GM18858 (cell line): ENCODE results near the gene MYL12A.
"Not testable (repeated sequence)": the region's sequence is repeated elsewhere in the genome, so short reads cannot be mapped to it uniquely, and the experiment has no call there.

Experiments used
- ATAC-seq: cut with Tn5 transposase; IDR thresholded peaks from one replicate; pipeline ENCODE4 v1.9.1; 2021; ENCODE audit not compliant: unreplicated experiment

The MYL12A gene

GRCh38 chr18:3254725-3255124 is 7.1 kb downstream of the MYL12A start:
- ATAC-seq: no peak

GRCh38 chr18:3255611-3256165 is 8.1 kb downstream of the MYL12A start:
- no peak for ATAC-seq

GRCh38 chr18:3256693-3257626 is 9.4 kb downstream of the MYL12A start:
- peak; percentile 36 for ATAC-seq

- ATAC-seq: no peak
Measured at GRCh38 chr18:3257627-3258120, 10.1 kb downstream of the MYL12A start.

GRCh38 chr18:3260995-3261372 is 13.4 kb downstream of the MYL12A start:
- ATAC-seq: no peak

- ATAC-seq: peak; percentile 76
Measured at GRCh38 chr18:3261373-3262233, 14.0 kb downstream of the MYL12A start, which contains the start of gene MYL12B. Gene MYL12B (plus strand): TSS chr18:3262133. CDS start chr18:3272899, 10,766 bp downstream.

GRCh38 chr18:3262234-3263131 is 14.9 kb downstream of the MYL12A start:
- ATAC-seq: peak; percentile 13

GRCh38 chr18:3263132-3263700 is 15.6 kb downstream of the MYL12A start:
- ATAC-seq: no peak

- no peak for ATAC-seq
Measured at GRCh38 chr18:3264362-3264761, 16.8 kb downstream of the MYL12A start.

GRCh38 chr18:3265564-3266033 is 18.0 kb downstream of the MYL12A start:
- ATAC-seq: no peak

GRCh38 chr18:3266062-3266608 is 18.5 kb downstream of the MYL12A start:
- ATAC-seq: no peak

- ATAC-seq: no peak
Measured at GRCh38 chr18:3268306-3268705, 20.7 kb downstream of the MYL12A start.

GRCh38 chr18:3269241-3269913 is 21.8 kb downstream of the MYL12A start:
- no peak for ATAC-seq

- no peak for ATAC-seq
Measured at GRCh38 chr18:3269914-3270299, 22.3 kb downstream of the MYL12A start.

GRCh38 chr18:3273042-3273441 is 25.4 kb downstream of the MYL12A start:
- ATAC-seq: no peak

- not testable (repeated sequence) for ATAC-seq
Measured at GRCh38 chr18:3277643-3278213, 30.1 kb downstream of the MYL12A start.

GRCh38 chr18:3279201-3280185 is 31.9 kb downstream of the MYL12A start:
- ATAC-seq: peak; percentile 83
